Neural progenitor cell (in vitro differentiated cells): Measurements from ENCODE around the gene WDR93.

Experiments
- EZH2 ChIP-seq: fragments of 200-600 bp; sonication (generic); IDR thresholded peaks from 2 replicates; pipeline ENCODE4 v1.6.1; 2017; ENCODE audit warnings: antibody characterized with exemption, mild to moderate bottlenecking, moderate library complexity
- EZH2phosphoT487 ChIP-seq: fragments of 200-600 bp; sonication (generic); IDR thresholded peaks from 2 replicates; pipeline ENCODE4 v1.6.1; 2017; ENCODE audit warnings: antibody characterized with exemption
- TF ChIP-seq, protein P1 (sequence below): fragments of 200-600 bp; sonication (generic); IDR thresholded peaks from 2 replicates; pipeline ENCODE4 v1.5.1; 2017; ENCODE audit warnings: antibody characterized with exemption, mild to moderate bottlenecking

DNA sequence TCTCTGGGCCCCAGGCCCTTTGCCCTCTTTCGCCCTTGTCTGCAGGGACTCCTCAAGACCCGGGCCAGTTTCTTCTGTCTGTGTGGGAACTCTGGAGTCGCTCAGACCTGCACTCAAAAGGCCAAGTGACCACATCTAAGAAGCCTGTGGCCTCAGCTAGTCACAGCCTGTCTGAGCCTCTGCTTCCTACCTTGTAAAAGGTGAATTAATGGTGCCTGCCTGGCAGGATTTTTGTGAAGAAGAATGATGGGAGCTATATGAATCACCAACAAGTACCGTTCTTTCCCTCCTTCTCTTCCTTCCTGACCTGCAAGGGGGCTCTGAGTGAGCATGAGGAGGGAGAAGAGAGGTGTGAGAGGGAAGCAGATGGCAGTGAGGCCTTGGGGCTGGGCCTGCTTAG is 18.9 kb upstream of the WDR93 start:
- TF ChIP-seq, protein P1, sequence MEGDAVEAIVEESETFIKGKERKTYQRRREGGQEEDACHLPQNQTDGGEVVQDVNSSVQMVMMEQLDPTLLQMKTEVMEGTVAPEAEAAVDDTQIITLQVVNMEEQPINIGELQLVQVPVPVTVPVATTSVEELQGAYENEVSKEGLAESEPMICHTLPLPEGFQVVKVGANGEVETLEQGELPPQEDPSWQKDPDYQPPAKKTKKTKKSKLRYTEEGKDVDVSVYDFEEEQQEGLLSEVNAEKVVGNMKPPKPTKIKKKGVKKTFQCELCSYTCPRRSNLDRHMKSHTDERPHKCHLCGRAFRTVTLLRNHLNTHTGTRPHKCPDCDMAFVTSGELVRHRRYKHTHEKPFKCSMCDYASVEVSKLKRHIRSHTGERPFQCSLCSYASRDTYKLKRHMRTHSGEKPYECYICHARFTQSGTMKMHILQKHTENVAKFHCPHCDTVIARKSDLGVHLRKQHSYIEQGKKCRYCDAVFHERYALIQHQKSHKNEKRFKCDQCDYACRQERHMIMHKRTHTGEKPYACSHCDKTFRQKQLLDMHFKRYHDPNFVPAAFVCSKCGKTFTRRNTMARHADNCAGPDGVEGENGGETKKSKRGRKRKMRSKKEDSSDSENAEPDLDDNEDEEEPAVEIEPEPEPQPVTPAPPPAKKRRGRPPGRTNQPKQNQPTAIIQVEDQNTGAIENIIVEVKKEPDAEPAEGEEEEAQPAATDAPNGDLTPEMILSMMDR: no peak
- TF ChIP-seq EZH2 (no peak), EZH2phosphoT487 (no peak)
